Erythroblast (primary cell): ENCODE results near the gene RCE1.

ENCODE experiments used
- GATA1 ChIP-seq: IDR thresholded peaks from 2 replicates; pipeline ENCODE4 v1.6.1; 2011; ENCODE audit warnings: low read depth, mild to moderate bottlenecking, control low read depth, low read length, moderate library complexity
- POLR2A ChIP-seq: IDR thresholded peaks from 2 replicates; pipeline ENCODE4 v1.6.1; 2011; ENCODE audit warnings: mild to moderate bottlenecking, low read length

- TF ChIP-seq POLR2A, result no peak
- no peak for TF ChIP-seq GATA1
Observed at GRCh38 chr11:66885469-66885868, 42.2 kb downstream of the RCE1 start.
